HepG2 (cell line): Measurements from ENCODE around the gene DOK5. TPM values are rescaled to one million over a fixed set of nuclear protein-coding genes. Genes with fewer than 3 reads are reported as not detected.

ENCODE experiments used
- ATAC-seq: fragments of 200-7000 bp; cut with Tn5 transposase; 3 replicates; pipeline ENCODE4 v1.9.1; 2020; ENCODE audit warnings: mild to moderate bottlenecking, moderate library complexity
- BruUV-seq: library from RNA; stranded (reverse); fragments of 400-500 nt; replicated peaks from 2 replicates; lab custom pipeline; 2021; lab: Mats Ljungman, UMichigan
- CTCF ChIA-PET: fragments of 300-600 bp; formaldehyde crosslinking; extraction: SDS; loops from one replicate; lab custom pipeline; 2021; ENCODE audit warnings: low total read pairs, inconsistent platforms, low intra/inter-chr PET ratio; lab: Yijun Ruan, JAX
- POLR2A ChIA-PET: fragments of 350-600 bp; sonication (Branson Sonifier 250); formaldehyde crosslinking; loops from one replicate; lab custom pipeline; 2020; ENCODE audit warnings: antibody characterized with exemption, inconsistent platforms; lab: Yijun Ruan, JAX
- DNase-seq: peaks from one replicate; pipeline ENCODE4 v3.0.0-alpha.2; 2015; ENCODE audit warnings: low spot score
- FAIRE-seq: peaks from 3 replicates; lab custom pipeline; 2011; peaks lifted over from hg19 to GRCh38; lab: Jason Lieb, UNC
- H2AFZ ChIP-seq: one replicate; pipeline ENCODE4 v1.6.1; 2011; ENCODE audit warnings: low read length, inconsistent platforms
- H3K27ac ChIP-seq: fragments of 300-600 bp; 3 replicates; pipeline ENCODE4 v1.8.0; 2011; ENCODE audit warnings: mixed run types, mild to moderate bottlenecking, mixed read lengths, low read length, inconsistent platforms; ENCODE audit not compliant: insufficient read depth; ENCODE audit errors: extremely low read length
- H3K27me3 ChIP-seq, 2 experiments: fragments of 200-600 bp in 1 of 2; 2 replicates in 1 of 2; 3 replicates in 1 of 2; pipeline versions ENCODE4 v1.6.0 to v1.8.0; 2011; ENCODE audit warnings: low read length in 2 of 2, mild to moderate bottlenecking in 2 of 2, moderate library complexity in 2 of 2, inconsistent platforms in 1 of 2; ENCODE audit not compliant: insufficient read depth in 2 of 2, control insufficient read depth in 1 of 2
- H3K36me3 ChIP-seq, 2 experiments: fragments of 200-600 bp in 1 of 2; replicated peaks in 1 of 2; 2 replicates in 1 of 2; 3 replicates in 1 of 2; pipeline versions ENCODE4 v1.5.1 to v1.8.0; 2011; ENCODE audit warnings: low read length in 2 of 2, inconsistent platforms in 1 of 2; ENCODE audit not compliant: insufficient read depth in 2 of 2, control insufficient read depth in 1 of 2
- H3K4me1 ChIP-seq: 2 replicates; pipeline ENCODE4 v1.5.1; 2012; ENCODE audit warnings: low read length, inconsistent platforms; ENCODE audit not compliant: insufficient read depth
- H3K4me2 ChIP-seq: 2 replicates; pipeline ENCODE4 v1.6.0; 2011; ENCODE audit warnings: low read depth, low read length, inconsistent platforms
- H3K4me3 ChIP-seq, 3 experiments: fragments of 200-600 bp in 1 of 3; sonication (generic), shearing (Covaris generic) in 1 of 3; replicated peaks in 1 of 3; 2 replicates each; pipeline ENCODE4 v1.5.1; 2011 to 2016; ENCODE audit warnings: low read length in 3 of 3, inconsistent platforms in 2 of 3, low read depth in 2 of 3, mild to moderate bottlenecking in 2 of 3, control low read depth in 1 of 3, mixed read lengths in 1 of 3; ENCODE audit not compliant: insufficient read depth in 1 of 3
- H3K79me2 ChIP-seq: one replicate; pipeline ENCODE4 v1.6.1; 2011; ENCODE audit warnings: low read length, inconsistent platforms; ENCODE audit not compliant: insufficient read depth
- H3K9ac ChIP-seq: 2 replicates; pipeline ENCODE4 v1.6.0; 2011; ENCODE audit warnings: mild to moderate bottlenecking, low read depth, low read length, inconsistent platforms; ENCODE audit not compliant: insufficient read depth
- H3K9me3 ChIP-seq: 2 replicates; pipeline ENCODE4 v1.5.1; 2012; ENCODE audit warnings: mild to moderate bottlenecking, low read length
- H4K20me1 ChIP-seq: 2 replicates; pipeline ENCODE4 v1.6.0; 2011; ENCODE audit warnings: inconsistent platforms, mild to moderate bottlenecking, low read length, moderate library complexity; ENCODE audit not compliant: insufficient read depth
- HIVEP1 ChIP-seq: sonication (generic); formaldehyde crosslinking; IDR thresholded peaks from 2 replicates; pipeline ENCODE4 v1.4.0; 2020; ENCODE audit warnings: mild to moderate bottlenecking, missing genetic modification reagents
- JARID2 ChIP-seq: sonication (generic); formaldehyde crosslinking; IDR thresholded peaks from 2 replicates; pipeline ENCODE4 v1.8.1; 2023; ENCODE audit warnings: missing genetic modification reagents, inconsistent platforms; ENCODE audit not compliant: insufficient replicate concordance
- KMT2B ChIP-seq: IDR thresholded peaks from 2 replicates; pipeline ENCODE4 v1.6.1; 2016; ENCODE audit warnings: missing genetic modification reagents, missing compliant biosample characterization
- NCOA5 ChIP-seq: sonication (generic); formaldehyde crosslinking; IDR thresholded peaks from 2 replicates; pipeline ENCODE4 v1.4.0; 2020; ENCODE audit warnings: missing genetic modification reagents
- NR2F2 ChIP-seq: IDR thresholded peaks from 2 replicates; pipeline ENCODE4 v1.6.1; 2012; ENCODE audit warnings: low read depth, inconsistent platforms, borderline replicate concordance
- SMC3 ChIP-seq: IDR thresholded peaks from 2 replicates; pipeline ENCODE4 v1.6.1; 2011; ENCODE audit warnings: low read length, improper control_type of control experiment
- U2AF1 ChIP-seq: fragments of 200-400 bp; formaldehyde crosslinking; optimal IDR thresholded peaks from 2 replicates; pipeline ENCODE3; 2017; ENCODE audit warnings: mild to moderate bottlenecking, low read depth, low read length
- XBP1 ChIP-seq: sonication (generic); formaldehyde crosslinking; IDR thresholded peaks from 2 replicates; pipeline ENCODE4 v1.5.0; 2020; ENCODE audit warnings: missing genetic modification reagents
- ZNF282 ChIP-seq: fragments of 450-650 bp; IDR thresholded peaks from 2 replicates; pipeline ENCODE4 v1.6.1; 2018; ENCODE audit not compliant: partially characterized antibody
- ZNF343 ChIP-seq: sonication (generic); formaldehyde crosslinking; IDR thresholded peaks from 2 replicates; pipeline ENCODE4 v1.4.0; 2020; ENCODE audit warnings: mild to moderate bottlenecking, missing genetic modification reagents
- ZNF556 ChIP-seq: sonication (generic); formaldehyde crosslinking; IDR thresholded peaks from 2 replicates; pipeline ENCODE4 v1.4.0; 2020; ENCODE audit warnings: mild to moderate bottlenecking, missing genetic modification reagents, borderline replicate concordance
- ZNF816 ChIP-seq: sonication (generic); formaldehyde crosslinking; IDR thresholded peaks from 2 replicates; pipeline ENCODE4 v1.8.0; 2022; ENCODE audit warnings: missing genetic modification reagents, mild to moderate bottlenecking, borderline replicate concordance
- WGBS: methylation state at CpG from one replicate; pipeline ENCODE4 v1.1.6; 2017; ENCODE audit warnings: low lambda C conversion rate; 5-methylcytosine and 5-hydroxymethylcytosine counted together
- in situ Hi-C: cut with HindIII; loops from 2 replicates; pipeline ENCODE4 v1.10.0; 2017; ENCODE audit warnings: low pct_unique_long_range_greater_than_20kb; ENCODE audit not compliant: extremely low pct_ligation_motif_present
- intact Hi-C: fragments of 100-400 bp; cut with micrococcal nuclease; formaldehyde crosslinking; loops from one replicate; pipeline ENCODE4 v1.10.0; 2022; ENCODE audit not compliant: unreplicated experiment
- polyA plus RNA-seq, 8 experiments: library from polyadenylated mRNA; depleted of rRNA in 3 of 8; stranded (reverse) in 7 of 8; unstranded in 1 of 8; fragments of >200 nt; fragmentation: Illumina TruSeq in 4 of 8; extraction: Trizol in 4 of 8; gene quantifications; 2 replicates each; pipeline versions ENCODE4 v1.2.1 to v1.2.3, GENCODE V29; 2011 to 2016; ENCODE audit warnings: low read depth in 4 of 8, missing spikeins in 1 of 8, mixed read lengths in 1 of 8; ENCODE audit not compliant: insufficient read depth in 1 of 8
- total RNA-seq, 5 experiments: library from RNA; depleted of rRNA; stranded (reverse); fragments of >200 nt; fragmentation: Illumina TruSeq; extraction: Trizol; gene quantifications; 2 replicates each; pipeline ENCODE4 v1.2.3, GENCODE V29; 2016; ENCODE audit warnings: low read depth in 1 of 5
- TF ChIP-seq, protein P1 (sequence below): sonication (generic); formaldehyde crosslinking; IDR thresholded peaks from 2 replicates; pipeline ENCODE4 v1.5.0; 2020; ENCODE audit warnings: mild to moderate bottlenecking, missing genetic modification reagents, borderline replicate concordance
- TF ChIP-seq, protein P2 (sequence below): sonication (generic); formaldehyde crosslinking; IDR thresholded peaks from 2 replicates; pipeline ENCODE4 v1.4.0; 2020; ENCODE audit warnings: mild to moderate bottlenecking, missing genetic modification reagents, borderline replicate concordance
- TF ChIP-seq, protein P3 (sequence below): IDR thresholded peaks from 2 replicates; pipeline ENCODE4 v1.6.1; 2012; ENCODE audit warnings: inconsistent platforms
- TF ChIP-seq, protein P4 (sequence below): IDR thresholded peaks from 2 replicates; pipeline ENCODE4 v1.6.1; 2018; ENCODE audit warnings: missing genetic modification reagents, mild to moderate bottlenecking, missing compliant biosample characterization

Gene DOK5
- total and polyA plus RNA-seq, 2 of the 13 experiments (the other 11 are each of a cell fraction or from before 2014, with no cell fraction given), result not detected

DNA sequence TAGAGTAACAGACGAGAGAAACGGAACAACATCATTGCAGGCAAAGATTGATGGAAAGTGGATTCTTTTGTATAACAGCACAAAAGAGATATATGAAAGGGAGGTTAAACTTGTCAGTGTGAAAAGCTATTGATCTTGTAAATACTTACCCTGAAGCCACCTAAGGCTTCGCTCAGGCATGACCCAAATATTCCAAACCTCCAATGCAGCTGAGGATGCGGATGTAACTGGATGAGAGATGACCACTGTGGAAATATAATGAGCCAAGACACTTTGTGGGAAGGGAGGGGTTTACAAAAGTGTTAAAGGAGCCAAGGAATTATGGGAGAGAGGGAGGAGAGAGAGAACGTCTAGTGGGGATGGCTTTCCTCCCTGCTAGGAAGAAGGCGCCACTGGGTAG is 112.0 kb downstream of the DOK5 start:
- H3K9me3 ChIP-seq, result no peaks in the 10 kb centered on the region
- no peak overlapping the region for H3K4me3 ChIP-seq
- no TSS peak for BruUV-seq
- in situ Hi-C loops, result no loop called here
- no peaks in the 10 kb centered on the region for H3K27me3 ChIP-seq
- H3K79me2 ChIP-seq, result no peaks in the 10 kb centered on the region
- DNase-seq (no peak), FAIRE-seq (no peak), ATAC-seq (no peak)
- intact Hi-C loops, result no loop called here
- WGBS, result 23% methylated on average over 6 of the region's 6 CpGs
- no peak overlapping the region for H3K9ac ChIP-seq
- ChIA-PET POLR2A (no interaction called here), CTCF (no interaction called here)
- no peak overlapping the region for H3K4me2 ChIP-seq
- H3K27ac ChIP-seq, result no peak overlapping the region
- no peaks in the 10 kb centered on the region for H4K20me1 ChIP-seq
- H3K36me3 ChIP-seq, result no peaks in the 10 kb centered on the region
- no peak overlapping the region for H2AFZ ChIP-seq
- no peaks in the 10 kb centered on the region for H3K4me1 ChIP-seq
- TF ChIP-seq, protein P1, sequence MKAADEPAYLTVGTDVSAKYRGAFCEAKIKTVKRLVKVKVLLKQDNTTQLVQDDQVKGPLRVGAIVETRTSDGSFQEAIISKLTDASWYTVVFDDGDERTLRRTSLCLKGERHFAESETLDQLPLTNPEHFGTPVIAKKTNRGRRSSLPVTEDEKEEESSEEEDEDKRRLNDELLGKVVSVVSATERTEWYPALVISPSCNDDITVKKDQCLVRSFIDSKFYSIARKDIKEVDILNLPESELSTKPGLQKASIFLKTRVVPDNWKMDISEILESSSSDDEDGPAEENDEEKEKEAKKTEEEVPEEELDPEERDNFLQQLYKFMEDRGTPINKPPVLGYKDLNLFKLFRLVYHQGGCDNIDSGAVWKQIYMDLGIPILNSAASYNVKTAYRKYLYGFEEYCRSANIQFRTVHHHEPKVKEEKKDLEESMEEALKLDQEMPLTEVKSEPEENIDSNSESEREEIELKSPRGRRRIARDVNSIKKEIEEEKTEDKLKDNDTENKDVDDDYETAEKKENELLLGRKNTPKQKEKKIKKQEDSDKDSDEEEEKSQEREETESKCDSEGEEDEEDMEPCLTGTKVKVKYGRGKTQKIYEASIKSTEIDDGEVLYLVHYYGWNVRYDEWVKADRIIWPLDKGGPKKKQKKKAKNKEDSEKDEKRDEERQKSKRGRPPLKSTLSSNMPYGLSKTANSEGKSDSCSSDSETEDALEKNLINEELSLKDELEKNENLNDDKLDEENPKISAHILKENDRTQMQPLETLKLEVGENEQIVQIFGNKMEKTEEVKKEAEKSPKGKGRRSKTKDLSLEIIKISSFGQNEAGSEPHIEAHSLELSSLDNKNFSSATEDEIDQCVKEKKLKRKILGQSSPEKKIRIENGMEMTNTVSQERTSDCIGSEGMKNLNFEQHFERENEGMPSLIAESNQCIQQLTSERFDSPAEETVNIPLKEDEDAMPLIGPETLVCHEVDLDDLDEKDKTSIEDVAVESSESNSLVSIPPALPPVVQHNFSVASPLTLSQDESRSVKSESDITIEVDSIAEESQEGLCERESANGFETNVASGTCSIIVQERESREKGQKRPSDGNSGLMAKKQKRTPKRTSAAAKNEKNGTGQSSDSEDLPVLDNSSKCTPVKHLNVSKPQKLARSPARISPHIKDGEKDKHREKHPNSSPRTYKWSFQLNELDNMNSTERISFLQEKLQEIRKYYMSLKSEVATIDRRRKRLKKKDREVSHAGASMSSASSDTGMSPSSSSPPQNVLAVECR, result no peak
- TF ChIP-seq HIVEP1, result no peak
- TF ChIP-seq XBP1 (CRISPR knock-in tag), result no peak
- TF ChIP-seq U2AF1, result no peak
- TF ChIP-seq NR2F2, result no peak
- TF ChIP-seq, protein P2, sequence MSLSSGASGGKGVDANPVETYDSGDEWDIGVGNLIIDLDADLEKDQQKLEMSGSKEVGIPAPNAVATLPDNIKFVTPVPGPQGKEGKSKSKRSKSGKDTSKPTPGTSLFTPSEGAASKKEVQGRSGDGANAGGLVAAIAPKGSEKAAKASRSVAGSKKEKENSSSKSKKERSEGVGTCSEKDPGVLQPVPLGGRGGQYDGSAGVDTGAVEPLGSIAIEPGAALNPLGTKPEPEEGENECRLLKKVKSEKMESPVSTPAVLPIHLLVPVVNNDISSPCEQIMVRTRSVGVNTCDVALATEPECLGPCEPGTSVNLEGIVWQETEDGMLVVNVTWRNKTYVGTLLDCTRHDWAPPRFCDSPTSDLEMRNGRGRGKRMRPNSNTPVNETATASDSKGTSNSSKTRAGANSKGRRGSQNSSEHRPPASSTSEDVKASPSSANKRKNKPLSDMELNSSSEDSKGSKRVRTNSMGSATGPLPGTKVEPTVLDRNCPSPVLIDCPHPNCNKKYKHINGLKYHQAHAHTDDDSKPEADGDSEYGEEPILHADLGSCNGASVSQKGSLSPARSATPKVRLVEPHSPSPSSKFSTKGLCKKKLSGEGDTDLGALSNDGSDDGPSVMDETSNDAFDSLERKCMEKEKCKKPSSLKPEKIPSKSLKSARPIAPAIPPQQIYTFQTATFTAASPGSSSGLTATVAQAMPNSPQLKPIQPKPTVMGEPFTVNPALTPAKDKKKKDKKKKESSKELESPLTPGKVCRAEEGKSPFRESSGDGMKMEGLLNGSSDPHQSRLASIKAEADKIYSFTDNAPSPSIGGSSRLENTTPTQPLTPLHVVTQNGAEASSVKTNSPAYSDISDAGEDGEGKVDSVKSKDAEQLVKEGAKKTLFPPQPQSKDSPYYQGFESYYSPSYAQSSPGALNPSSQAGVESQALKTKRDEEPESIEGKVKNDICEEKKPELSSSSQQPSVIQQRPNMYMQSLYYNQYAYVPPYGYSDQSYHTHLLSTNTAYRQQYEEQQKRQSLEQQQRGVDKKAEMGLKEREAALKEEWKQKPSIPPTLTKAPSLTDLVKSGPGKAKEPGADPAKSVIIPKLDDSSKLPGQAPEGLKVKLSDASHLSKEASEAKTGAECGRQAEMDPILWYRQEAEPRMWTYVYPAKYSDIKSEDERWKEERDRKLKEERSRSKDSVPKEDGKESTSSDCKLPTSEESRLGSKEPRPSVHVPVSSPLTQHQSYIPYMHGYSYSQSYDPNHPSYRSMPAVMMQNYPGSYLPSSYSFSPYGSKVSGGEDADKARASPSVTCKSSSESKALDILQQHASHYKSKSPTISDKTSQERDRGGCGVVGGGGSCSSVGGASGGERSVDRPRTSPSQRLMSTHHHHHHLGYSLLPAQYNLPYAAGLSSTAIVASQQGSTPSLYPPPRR (CRISPR knock-in tag), result no peak
- no peak for TF ChIP-seq SMC3
- no peak for TF ChIP-seq ZNF343 (CRISPR knock-in tag)
- TF ChIP-seq KMT2B (CRISPR knock-in tag), result no peak
- TF ChIP-seq, protein P3, sequence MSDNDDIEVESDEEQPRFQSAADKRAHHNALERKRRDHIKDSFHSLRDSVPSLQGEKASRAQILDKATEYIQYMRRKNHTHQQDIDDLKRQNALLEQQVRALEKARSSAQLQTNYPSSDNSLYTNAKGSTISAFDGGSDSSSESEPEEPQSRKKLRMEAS, result no peak
- TF ChIP-seq ZNF816 (CRISPR knock-in tag), result no peak
- TF ChIP-seq JARID2 (CRISPR knock-in tag), result no peak
- TF ChIP-seq, protein P4, sequence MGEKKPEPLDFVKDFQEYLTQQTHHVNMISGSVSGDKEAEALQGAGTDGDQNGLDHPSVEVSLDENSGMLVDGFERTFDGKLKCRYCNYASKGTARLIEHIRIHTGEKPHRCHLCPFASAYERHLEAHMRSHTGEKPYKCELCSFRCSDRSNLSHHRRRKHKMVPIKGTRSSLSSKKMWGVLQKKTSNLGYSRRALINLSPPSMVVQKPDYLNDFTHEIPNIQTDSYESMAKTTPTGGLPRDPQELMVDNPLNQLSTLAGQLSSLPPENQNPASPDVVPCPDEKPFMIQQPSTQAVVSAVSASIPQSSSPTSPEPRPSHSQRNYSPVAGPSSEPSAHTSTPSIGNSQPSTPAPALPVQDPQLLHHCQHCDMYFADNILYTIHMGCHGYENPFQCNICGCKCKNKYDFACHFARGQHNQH (CRISPR knock-in tag), result no peak
- TF ChIP-seq ZNF556 (CRISPR knock-in tag), result no peak
- no peak for TF ChIP-seq NCOA5 (CRISPR knock-in tag)
- no peak for TF ChIP-seq ZNF282
